HepG2 (cell line): ENCODE measurements around the gene HES3. TPM values are rescaled to one million over a fixed set of nuclear protein-coding genes. Genes with fewer than 3 reads are reported as not detected.

Source experiments
- ARNT ChIP-seq: fragments of 450-650 bp; IDR thresholded peaks from 2 replicates; pipeline ENCODE4 v1.6.1; 2017
- CREM ChIP-seq, 2 experiments: sonication (generic) in 1 of 2; formaldehyde crosslinking in 1 of 2; IDR thresholded peaks; 2 replicates each; pipeline versions ENCODE4 v1.4.0 to v1.6.1; 2016 to 2020; ENCODE audit warnings: antibody characterized with exemption in 1 of 2, mild to moderate bottlenecking in 1 of 2, missing genetic modification reagents in 1 of 2
- RBM22 ChIP-seq: fragments of 200-400 bp; formaldehyde crosslinking; optimal IDR thresholded peaks from 2 replicates; pipeline ENCODE3; 2017; ENCODE audit warnings: mild to moderate bottlenecking, low read length, moderate library complexity
- RXRA ChIP-seq: sonication (generic); formaldehyde crosslinking; IDR thresholded peaks from 2 replicates; pipeline ENCODE4 v1.5.1; 2020; ENCODE audit warnings: missing genetic modification reagents
- ZFX ChIP-seq: sonication (generic); formaldehyde crosslinking; IDR thresholded peaks from 2 replicates; pipeline ENCODE4 v1.4.0; 2020; ENCODE audit warnings: mild to moderate bottlenecking, low read depth, missing genetic modification reagents, moderate library complexity
- ZKSCAN5 ChIP-seq: sonication (generic); formaldehyde crosslinking; IDR thresholded peaks from 2 replicates; pipeline ENCODE4 v1.5.1; 2020; ENCODE audit warnings: mild to moderate bottlenecking, missing genetic modification reagents
- ZNF556 ChIP-seq: sonication (generic); formaldehyde crosslinking; IDR thresholded peaks from 2 replicates; pipeline ENCODE4 v1.4.0; 2020; ENCODE audit warnings: mild to moderate bottlenecking, missing genetic modification reagents, borderline replicate concordance
- ZNF782 ChIP-seq: sonication (generic); formaldehyde crosslinking; IDR thresholded peaks from 2 replicates; pipeline ENCODE4 v1.4.0; 2020; ENCODE audit warnings: missing genetic modification reagents, mild to moderate bottlenecking, borderline replicate concordance
- ZNF792 ChIP-seq: IDR thresholded peaks from 2 replicates; pipeline ENCODE4 v1.6.1; 2016
- polyA plus RNA-seq, 8 experiments: library from polyadenylated mRNA; depleted of rRNA in 3 of 8; stranded (reverse) in 7 of 8; unstranded in 1 of 8; fragments of >200 nt; fragmentation: Illumina TruSeq in 4 of 8; extraction: Trizol in 4 of 8; gene quantifications; 2 replicates each; pipeline versions ENCODE4 v1.2.1 to v1.2.3, GENCODE V29; 2011 to 2016; ENCODE audit warnings: low read depth in 4 of 8, missing spikeins in 1 of 8, mixed read lengths in 1 of 8; ENCODE audit not compliant: insufficient read depth in 1 of 8
- total RNA-seq, 5 experiments: library from RNA; depleted of rRNA; stranded (reverse); fragments of >200 nt; fragmentation: Illumina TruSeq; extraction: Trizol; gene quantifications; 2 replicates each; pipeline ENCODE4 v1.2.3, GENCODE V29; 2016; ENCODE audit warnings: low read depth in 1 of 5
- TF ChIP-seq, protein P1 (sequence below): sonication (generic); formaldehyde crosslinking; IDR thresholded peaks from 2 replicates; pipeline ENCODE4 v1.4.0; 2020; ENCODE audit warnings: missing genetic modification reagents
- TF ChIP-seq, protein P2 (sequence below): sonication (generic); formaldehyde crosslinking; IDR thresholded peaks from 2 replicates; pipeline ENCODE4 v1.5.1; 2020; ENCODE audit warnings: mild to moderate bottlenecking, missing genetic modification reagents, moderate library complexity
- TF ChIP-seq, protein P3 (sequence below): sonication (generic); formaldehyde crosslinking; IDR thresholded peaks from 2 replicates; pipeline ENCODE4 v1.4.0; 2020; ENCODE audit warnings: mild to moderate bottlenecking, missing genetic modification reagents
- TF ChIP-seq, protein P4 (sequence below): sonication (generic); formaldehyde crosslinking; conservative IDR thresholded peaks from 2 replicates; pipeline ENCODE4 v1.8.1; 2023; ENCODE audit warnings: missing genetic modification reagents
- TF ChIP-seq, protein P5 (sequence below): sonication (generic); formaldehyde crosslinking; IDR thresholded peaks from 2 replicates; pipeline ENCODE4 v1.4.0; 2020; ENCODE audit warnings: missing genetic modification reagents, mild to moderate bottlenecking, borderline replicate concordance
- TF ChIP-seq, protein P6 (sequence below): sonication (generic); formaldehyde crosslinking; IDR thresholded peaks from 2 replicates; pipeline ENCODE4 v1.5.1; 2020; ENCODE audit warnings: missing genetic modification reagents, mild to moderate bottlenecking, borderline replicate concordance

HES3 gene
- total and polyA plus RNA-seq, 2 of the 13 experiments (the other 11 are each of a cell fraction or from before 2014, with no cell fraction given), result not detected

DNA sequence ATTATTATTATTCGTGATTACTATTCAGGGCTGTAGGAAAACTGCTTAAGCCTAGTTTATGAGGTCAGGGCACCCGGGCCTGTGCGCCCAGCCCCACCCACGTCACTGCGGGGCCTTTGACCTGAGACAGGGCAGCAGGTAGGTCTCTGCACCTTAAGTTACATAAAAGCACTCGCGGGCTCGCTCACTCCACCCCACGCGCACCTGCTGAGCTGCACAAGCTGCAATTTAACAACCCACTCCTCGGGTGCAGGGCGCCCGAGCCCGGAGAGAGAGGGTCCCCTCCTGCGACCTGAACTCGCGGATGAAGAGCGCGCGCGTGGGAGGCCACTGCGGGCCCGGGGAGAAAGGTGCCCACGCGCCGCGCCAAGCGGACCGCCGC, 8.7 kb upstream of the HES3 start (continued):
- TF ChIP-seq, protein P1, sequence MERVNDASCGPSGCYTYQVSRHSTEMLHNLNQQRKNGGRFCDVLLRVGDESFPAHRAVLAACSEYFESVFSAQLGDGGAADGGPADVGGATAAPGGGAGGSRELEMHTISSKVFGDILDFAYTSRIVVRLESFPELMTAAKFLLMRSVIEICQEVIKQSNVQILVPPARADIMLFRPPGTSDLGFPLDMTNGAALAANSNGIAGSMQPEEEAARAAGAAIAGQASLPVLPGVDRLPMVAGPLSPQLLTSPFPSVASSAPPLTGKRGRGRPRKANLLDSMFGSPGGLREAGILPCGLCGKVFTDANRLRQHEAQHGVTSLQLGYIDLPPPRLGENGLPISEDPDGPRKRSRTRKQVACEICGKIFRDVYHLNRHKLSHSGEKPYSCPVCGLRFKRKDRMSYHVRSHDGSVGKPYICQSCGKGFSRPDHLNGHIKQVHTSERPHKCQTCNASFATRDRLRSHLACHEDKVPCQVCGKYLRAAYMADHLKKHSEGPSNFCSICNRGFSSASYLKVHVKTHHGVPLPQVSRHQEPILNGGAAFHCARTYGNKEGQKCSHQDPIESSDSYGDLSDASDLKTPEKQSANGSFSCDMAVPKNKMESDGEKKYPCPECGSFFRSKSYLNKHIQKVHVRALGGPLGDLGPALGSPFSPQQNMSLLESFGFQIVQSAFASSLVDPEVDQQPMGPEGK (CRISPR knock-in tag), result no peak
- TF ChIP-seq, protein P2, sequence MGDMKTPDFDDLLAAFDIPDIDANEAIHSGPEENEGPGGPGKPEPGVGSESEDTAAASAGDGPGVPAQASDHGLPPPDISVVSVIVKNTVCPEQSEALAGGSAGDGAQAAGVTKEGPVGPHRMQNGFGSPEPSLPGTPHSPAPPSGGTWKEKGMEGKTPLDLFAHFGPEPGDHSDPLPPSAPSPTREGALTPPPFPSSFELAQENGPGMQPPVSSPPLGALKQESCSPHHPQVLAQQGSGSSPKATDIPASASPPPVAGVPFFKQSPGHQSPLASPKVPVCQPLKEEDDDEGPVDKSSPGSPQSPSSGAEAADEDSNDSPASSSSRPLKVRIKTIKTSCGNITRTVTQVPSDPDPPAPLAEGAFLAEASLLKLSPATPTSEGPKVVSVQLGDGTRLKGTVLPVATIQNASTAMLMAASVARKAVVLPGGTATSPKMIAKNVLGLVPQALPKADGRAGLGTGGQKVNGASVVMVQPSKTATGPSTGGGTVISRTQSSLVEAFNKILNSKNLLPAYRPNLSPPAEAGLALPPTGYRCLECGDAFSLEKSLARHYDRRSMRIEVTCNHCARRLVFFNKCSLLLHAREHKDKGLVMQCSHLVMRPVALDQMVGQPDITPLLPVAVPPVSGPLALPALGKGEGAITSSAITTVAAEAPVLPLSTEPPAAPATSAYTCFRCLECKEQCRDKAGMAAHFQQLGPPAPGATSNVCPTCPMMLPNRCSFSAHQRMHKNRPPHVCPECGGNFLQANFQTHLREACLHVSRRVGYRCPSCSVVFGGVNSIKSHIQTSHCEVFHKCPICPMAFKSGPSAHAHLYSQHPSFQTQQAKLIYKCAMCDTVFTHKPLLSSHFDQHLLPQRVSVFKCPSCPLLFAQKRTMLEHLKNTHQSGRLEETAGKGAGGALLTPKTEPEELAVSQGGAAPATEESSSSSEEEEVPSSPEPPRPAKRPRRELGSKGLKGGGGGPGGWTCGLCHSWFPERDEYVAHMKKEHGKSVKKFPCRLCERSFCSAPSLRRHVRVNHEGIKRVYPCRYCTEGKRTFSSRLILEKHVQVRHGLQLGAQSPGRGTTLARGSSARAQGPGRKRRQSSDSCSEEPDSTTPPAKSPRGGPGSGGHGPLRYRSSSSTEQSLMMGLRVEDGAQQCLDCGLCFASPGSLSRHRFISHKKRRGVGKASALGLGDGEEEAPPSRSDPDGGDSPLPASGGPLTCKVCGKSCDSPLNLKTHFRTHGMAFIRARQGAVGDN (CRISPR knock-in tag), result peak; percentile 16
- TF ChIP-seq, protein P3, sequence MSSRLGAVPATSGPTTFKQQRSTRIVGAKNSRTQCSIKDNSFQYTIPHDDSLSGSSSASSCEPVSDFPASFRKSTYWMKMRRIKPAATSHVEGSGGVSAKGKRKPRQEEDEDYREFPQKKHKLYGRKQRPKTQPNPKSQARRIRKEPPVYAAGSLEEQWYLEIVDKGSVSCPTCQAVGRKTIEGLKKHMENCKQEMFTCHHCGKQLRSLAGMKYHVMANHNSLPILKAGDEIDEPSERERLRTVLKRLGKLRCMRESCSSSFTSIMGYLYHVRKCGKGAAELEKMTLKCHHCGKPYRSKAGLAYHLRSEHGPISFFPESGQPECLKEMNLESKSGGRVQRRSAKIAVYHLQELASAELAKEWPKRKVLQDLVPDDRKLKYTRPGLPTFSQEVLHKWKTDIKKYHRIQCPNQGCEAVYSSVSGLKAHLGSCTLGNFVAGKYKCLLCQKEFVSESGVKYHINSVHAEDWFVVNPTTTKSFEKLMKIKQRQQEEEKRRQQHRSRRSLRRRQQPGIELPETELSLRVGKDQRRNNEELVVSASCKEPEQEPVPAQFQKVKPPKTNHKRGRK (CRISPR knock-in tag), result no peak
- 0 out of 2 replicates have a peak, but pooled peaks have one; percentile 12 for TF ChIP-seq RXRA (CRISPR knock-in tag)
- TF ChIP-seq ARNT, result no peak
- peak; percentile 34; the same call in 1 of the 2 replicates for TF ChIP-seq CREM (IDR thresholded peaks at IDR 0.05)
- no peak for TF ChIP-seq CREM (CRISPR knock-in tag; IDR thresholded peaks at IDR 0.05)
- TF ChIP-seq ZNF782 (CRISPR knock-in tag), result no peak
- no peak for TF ChIP-seq ZNF792 (CRISPR knock-in tag)
- TF ChIP-seq RBM22, result no peak
- TF ChIP-seq ZKSCAN5 (CRISPR knock-in tag), result no peak
- TF ChIP-seq, protein P4, sequence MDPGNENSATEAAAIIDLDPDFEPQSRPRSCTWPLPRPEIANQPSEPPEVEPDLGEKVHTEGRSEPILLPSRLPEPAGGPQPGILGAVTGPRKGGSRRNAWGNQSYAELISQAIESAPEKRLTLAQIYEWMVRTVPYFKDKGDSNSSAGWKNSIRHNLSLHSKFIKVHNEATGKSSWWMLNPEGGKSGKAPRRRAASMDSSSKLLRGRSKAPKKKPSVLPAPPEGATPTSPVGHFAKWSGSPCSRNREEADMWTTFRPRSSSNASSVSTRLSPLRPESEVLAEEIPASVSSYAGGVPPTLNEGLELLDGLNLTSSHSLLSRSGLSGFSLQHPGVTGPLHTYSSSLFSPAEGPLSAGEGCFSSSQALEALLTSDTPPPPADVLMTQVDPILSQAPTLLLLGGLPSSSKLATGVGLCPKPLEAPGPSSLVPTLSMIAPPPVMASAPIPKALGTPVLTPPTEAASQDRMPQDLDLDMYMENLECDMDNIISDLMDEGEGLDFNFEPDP (CRISPR knock-in tag), result 0 out of 2 replicates have a peak, but pooled peaks have one; percentile 50
- TF ChIP-seq, protein P5, sequence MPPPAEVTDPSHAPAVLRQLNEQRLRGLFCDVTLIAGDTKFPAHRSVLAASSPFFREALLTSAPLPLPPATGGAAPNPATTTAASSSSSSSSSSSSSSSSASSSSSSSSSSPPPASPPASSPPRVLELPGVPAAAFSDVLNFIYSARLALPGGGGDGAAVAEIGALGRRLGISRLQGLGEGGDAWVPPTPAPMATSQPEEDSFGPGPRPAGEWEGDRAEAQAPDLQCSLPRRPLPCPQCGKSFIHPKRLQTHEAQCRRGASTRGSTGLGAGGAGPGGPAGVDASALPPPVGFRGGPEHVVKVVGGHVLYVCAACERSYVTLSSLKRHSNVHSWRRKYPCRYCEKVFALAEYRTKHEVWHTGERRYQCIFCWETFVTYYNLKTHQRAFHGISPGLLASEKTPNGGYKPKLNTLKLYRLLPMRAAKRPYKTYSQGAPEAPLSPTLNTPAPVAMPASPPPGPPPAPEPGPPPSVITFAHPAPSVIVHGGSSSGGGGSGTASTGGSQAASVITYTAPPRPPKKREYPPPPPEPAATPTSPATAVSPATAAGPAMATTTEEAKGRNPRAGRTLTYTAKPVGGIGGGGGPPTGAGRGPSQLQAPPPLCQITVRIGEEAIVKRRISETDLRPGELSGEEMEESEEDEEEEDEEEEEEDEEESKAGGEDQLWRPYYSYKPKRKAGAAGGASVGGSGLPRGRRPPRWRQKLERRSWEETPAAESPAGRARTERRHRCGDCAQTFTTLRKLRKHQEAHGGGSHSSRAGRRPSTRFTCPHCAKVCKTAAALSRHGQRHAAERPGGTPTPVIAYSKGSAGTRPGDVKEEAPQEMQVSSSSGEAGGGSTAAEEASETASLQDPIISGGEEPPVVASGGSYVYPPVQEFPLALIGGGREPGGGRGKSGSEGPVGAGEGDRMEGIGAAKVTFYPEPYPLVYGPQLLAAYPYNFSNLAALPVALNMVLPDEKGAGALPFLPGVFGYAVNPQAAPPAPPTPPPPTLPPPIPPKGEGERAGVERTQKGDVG (CRISPR knock-in tag), result 0 out of 2 replicates have a peak, but pooled peaks have one; percentile 10
- TF ChIP-seq, protein P6, sequence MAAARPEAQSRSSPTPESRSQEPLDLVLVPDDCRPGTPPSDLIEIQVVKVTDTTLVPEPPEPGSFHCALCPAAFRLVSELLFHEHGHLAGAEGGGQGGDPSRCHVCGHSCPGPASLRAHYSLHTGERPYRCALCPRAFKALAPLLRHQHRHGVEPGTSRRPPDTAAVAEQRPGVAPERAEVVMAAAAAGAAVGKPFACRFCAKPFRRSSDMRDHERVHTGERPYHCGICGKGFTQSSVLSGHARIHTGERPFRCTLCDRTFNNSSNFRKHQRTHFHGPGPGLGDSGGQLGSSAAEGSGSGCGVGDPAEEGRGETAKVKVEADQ (CRISPR knock-in tag), result peak; percentile 67; the same call in 1 of the 2 replicates
- no peak for TF ChIP-seq ZNF556
- TF ChIP-seq ZFX (CRISPR knock-in tag), result peak; percentile 54
